HepG2 (cell line): ENCODE results near the gene GRB10. TPM values are rescaled to one million over a fixed set of nuclear protein-coding genes. Genes with fewer than 3 reads are reported as not detected.

Experiments
- AHDC1 ChIP-seq: sonication (generic); formaldehyde crosslinking; IDR thresholded peaks from 2 replicates; pipeline ENCODE4 v1.5.1; 2020; ENCODE audit warnings: mild to moderate bottlenecking, missing genetic modification reagents, borderline replicate concordance
- REST ChIP-seq, 2 experiments: IDR thresholded peaks; 2 replicates each; pipeline ENCODE4 v1.6.1; 2011 to 2012; ENCODE audit warnings: low read length in 2 of 2, borderline replicate concordance in 1 of 2, low read depth in 1 of 2, mild to moderate bottlenecking in 1 of 2, moderate library complexity in 1 of 2
- ZNF407 ChIP-seq: sonication (generic); formaldehyde crosslinking; IDR thresholded peaks from one replicate; pipeline ENCODE4 v1.5.1; 2020; ENCODE audit warnings: mild to moderate bottlenecking, missing genetic modification reagents; ENCODE audit errors: not compliant biosample characterization
- polyA plus RNA-seq, 8 experiments: library from polyadenylated mRNA; depleted of rRNA in 3 of 8; stranded (reverse) in 7 of 8; unstranded in 1 of 8; fragments of >200 nt; fragmentation: Illumina TruSeq in 4 of 8; extraction: Trizol in 4 of 8; gene quantifications; 2 replicates each; pipeline versions ENCODE4 v1.2.1 to v1.2.3, GENCODE V29; 2011 to 2016; ENCODE audit warnings: low read depth in 4 of 8, missing spikeins in 1 of 8, mixed read lengths in 1 of 8; ENCODE audit not compliant: insufficient read depth in 1 of 8
- total RNA-seq, 5 experiments: library from RNA; depleted of rRNA; stranded (reverse); fragments of >200 nt; fragmentation: Illumina TruSeq; extraction: Trizol; gene quantifications; 2 replicates each; pipeline ENCODE4 v1.2.3, GENCODE V29; 2016; ENCODE audit warnings: low read depth in 1 of 5

The GRB10 gene
- total and polyA plus RNA-seq, 2 of the 13 experiments (the other 11 are each of a cell fraction or from before 2014, with no cell fraction given), result 4.0 to 6.8 TPM

- TF ChIP-seq ZNF407 (CRISPR knock-in tag) (no peak), AHDC1 (CRISPR knock-in tag) (no peak), REST (IDR thresholded peaks at IDR 0.05; ENCODE audit: borderline replicate concordance in 1 of 2, low read depth in 1 of 2, low read length in 2 of 2) (no peak)
Observed at GRCh38 chr7:50672045-50672444, 110.7 kb downstream of the GRB10 start (continued).
